HG02610 (cell line): ENCODE data around the gene TOB2.

Experiments used
- ATAC-seq: cut with Tn5 transposase; IDR thresholded peaks from one replicate; pipeline ENCODE4 v1.9.1; 2021; ENCODE audit warnings: mild to moderate bottlenecking, moderate library complexity; ENCODE audit not compliant: unreplicated experiment

The TOB2 gene

DNA sequence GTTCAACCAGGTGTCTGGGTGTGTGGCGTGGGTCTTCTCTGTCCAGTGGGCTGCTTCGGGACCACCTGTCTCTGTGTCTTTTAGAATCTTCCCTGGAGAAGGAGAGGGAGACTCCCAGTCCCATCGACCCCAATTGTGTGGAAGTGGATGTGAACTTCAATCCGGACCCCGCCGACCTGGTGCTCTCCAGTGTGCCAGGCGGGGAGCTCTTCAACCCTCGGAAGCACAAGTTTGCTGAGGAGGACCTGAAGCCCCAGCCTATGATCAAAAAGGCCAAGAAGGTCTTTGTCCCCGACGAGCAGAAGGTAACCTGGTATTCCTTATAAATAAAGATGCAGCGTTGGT is 52.6 kb downstream of the TOB2 start:
- no peak for ATAC-seq

DNA sequence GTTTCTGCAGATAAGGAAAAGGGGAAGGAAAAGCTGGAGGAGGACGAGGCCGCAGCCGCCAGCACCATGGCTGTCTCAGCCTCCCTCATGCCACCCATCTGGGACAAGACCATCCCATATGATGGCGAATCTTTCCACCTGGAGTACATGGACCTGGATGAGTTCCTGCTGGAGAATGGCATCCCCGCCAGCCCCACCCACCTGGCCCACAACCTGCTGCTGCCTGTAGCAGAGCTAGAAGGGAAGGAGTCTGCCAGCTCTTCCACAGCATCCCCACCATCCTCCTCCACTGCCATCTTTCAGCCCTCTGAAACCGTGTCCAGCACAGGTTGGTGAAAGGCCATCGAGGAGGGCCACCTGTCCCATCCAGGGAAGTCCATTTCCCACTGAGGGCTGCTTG is 59.3 kb downstream of the TOB2 start:
- ATAC-seq = no peak

- ATAC-seq = no peak
Observed at GRCh38 chr22:41384128-41384527, 62.5 kb downstream of the TOB2 start.
